ENCODE measurements around the gene FZD8.

FZD8 gene

DNA sequence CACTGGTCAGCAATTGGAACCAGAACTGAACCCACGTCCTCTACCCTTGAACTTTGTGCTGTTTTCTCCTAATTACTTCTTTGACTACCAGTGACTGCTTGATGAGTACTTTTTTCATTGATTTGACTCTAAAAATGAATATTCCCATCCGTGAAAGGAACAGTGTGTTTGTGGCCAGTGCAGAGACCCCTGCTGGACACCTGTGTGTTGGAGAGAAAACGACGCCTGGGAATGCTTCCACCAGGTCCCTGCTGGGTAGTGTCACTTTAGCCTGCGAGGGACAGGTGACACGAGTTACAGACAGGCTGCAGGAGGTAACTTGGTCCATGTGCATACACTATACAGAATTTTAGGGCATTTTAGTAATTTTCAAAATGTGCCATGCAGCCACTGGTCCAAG is 43.7 kb downstream of the FZD8 start:
- no peak overlapping the region for H3K27ac ChIP-seq
- TF ChIP-seq, protein P1, sequence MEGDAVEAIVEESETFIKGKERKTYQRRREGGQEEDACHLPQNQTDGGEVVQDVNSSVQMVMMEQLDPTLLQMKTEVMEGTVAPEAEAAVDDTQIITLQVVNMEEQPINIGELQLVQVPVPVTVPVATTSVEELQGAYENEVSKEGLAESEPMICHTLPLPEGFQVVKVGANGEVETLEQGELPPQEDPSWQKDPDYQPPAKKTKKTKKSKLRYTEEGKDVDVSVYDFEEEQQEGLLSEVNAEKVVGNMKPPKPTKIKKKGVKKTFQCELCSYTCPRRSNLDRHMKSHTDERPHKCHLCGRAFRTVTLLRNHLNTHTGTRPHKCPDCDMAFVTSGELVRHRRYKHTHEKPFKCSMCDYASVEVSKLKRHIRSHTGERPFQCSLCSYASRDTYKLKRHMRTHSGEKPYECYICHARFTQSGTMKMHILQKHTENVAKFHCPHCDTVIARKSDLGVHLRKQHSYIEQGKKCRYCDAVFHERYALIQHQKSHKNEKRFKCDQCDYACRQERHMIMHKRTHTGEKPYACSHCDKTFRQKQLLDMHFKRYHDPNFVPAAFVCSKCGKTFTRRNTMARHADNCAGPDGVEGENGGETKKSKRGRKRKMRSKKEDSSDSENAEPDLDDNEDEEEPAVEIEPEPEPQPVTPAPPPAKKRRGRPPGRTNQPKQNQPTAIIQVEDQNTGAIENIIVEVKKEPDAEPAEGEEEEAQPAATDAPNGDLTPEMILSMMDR (conservative IDR thresholded peaks at IDR 0.05): peak; percentile 67

DNA sequence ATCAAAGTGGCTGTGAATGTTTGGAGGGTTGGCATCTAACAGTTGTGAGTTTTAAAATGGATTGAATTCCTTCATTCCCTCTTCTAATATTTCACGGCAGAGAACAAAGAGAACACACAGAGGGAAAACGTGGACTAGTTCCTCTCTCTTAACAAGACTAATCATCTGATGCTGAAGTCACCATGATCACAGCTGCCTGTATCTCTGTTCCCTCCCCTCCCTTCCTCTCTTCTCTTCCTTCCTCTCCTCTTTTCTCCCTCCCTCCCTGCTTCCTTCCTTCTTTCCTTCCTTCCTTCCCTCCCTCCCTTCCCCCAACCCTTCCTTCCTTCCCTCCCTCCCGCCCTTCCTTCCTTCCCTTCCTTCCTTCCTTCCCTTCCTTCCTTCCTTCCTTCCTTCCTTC is 47.0 kb downstream of the FZD8 start:
- no peak overlapping the region for H3K27ac ChIP-seq
- TF ChIP-seq, protein P1 (conservative IDR thresholded peaks at IDR 0.05): no peak

DNA sequence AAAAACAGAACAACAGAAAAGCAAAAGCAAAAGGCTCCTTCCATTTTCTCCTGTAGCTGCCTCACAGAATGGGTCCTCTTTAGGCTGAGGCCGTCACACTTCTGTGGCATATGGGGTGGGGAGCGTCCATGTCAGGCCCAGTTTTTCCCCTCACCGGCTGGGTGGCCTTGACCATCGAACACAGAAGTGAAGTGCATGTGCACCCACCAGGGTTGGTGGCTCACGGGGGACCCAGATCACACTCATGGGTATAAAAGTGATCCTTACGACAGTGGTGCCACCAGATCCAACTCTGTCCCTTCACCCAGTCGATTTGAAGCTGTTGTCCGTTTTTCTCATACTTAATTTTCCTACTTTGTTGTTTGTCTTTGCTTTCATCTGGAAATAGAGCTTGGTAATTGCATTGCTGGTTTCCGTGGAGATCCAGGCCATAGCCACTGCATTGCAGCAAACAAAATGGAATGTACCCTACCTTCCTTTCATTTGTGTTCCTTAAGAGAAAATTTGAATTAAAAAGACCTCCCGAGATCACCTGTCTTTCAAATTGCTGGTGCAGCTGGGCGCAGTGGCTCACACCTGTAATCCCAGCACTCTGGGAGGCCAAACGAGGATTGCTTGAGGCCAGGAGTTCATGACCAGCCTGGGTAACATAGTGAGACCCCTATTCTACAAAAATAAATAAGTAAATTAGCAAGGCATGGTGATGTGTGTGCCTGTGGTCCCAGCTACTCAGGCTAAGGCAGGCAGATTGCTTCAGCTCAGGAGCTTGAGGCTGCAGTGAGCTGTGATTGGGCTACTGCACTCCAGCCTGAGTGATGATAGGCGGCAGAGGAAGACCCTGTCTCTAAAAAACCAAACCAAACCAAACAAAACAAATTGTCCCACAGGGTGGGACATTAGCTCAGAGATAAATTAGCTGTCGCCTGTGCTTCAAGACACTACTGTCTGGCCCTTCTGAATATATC is 47.7 kb downstream of the FZD8 start:
- TF ChIP-seq, protein P1 (conservative IDR thresholded peaks at IDR 0.05): no peak
- no peak overlapping the region for H3K27ac ChIP-seq

DNA sequence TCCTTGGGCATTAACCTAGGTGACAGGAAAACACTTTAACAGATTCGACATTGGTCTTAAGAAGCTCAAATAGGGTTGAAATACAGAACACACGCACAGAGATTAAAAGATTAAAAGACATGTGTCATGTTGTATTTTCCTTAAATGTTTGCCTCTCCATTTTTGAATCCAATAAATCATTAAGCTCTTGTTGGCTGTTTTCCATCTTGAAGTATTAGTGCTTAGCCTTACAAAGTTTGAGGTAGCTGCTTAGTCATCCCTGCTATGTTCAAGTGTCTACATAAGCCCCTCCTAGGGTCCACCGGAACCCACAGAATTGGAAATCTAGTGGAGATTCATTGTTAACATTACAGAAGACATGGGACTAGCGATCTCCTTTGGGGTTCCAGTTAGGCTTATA is 49.7 kb downstream of the FZD8 start:
- H3K27ac ChIP-seq: no peak overlapping the region
- TF ChIP-seq, protein P1 (conservative IDR thresholded peaks at IDR 0.05): no peak

DNA sequence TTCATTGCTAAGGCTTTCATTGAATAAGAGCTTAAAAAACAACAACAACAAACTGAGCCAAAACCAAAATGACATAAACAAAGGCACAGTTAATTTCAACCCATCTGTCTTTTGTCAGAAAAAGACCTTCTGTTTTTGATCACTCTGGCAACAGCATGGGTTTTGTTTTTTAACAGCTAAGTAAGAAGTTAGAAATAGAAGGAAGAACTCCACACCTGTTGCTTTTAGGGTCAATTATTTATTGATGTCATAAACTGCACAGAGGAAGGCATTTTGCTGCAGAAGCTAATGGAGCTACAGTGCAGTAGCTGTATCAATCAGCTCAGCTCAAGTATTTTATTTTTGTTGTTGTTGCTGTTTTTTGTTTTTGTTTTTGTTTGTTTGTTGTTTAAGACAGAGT is 53.3 kb downstream of the FZD8 start:
- TF ChIP-seq, protein P1 (conservative IDR thresholded peaks at IDR 0.05): no peak
- H3K27ac ChIP-seq: no peak overlapping the region

Measured in VCaP (cell line).